Measurements from ENCODE around the gene SLC25A12.
"Not testable (repeated sequence)": the region's sequence is repeated elsewhere in the genome, so short reads cannot be mapped to it uniquely, and the experiment has no call there.

SLC25A12 gene

DNA sequence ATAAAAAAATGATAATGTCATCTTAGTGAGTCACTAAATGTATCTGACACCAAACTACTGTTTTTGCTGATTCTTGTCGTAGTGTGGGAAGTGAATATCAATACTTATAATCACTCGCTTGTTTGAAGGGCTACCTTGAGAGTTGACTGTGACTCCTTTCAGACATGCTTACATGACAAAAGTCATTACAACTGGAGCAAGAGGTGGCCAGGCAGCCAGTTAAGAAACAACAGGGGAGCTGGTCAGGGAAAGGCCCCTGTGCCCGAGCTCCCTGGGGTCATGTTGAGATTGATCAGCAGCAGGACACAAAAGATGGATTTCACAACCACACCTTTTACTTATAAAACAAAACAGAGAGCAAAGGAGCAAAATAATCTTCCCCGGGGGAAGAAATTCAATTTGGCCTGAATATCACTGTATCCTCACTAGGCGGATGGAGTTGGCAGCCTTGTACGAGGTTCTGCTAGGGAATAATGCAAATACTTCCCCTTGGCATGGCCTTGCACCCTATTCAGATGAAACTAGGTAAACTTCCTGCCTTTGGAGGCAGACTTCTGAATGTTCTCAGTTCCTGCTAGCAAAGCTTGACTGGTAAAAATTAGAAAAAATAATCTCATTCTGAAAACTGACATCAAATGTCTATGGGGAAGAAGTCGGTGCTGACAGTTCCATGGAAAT, 105.6 kb downstream of the SLC25A12 start:
- DNase-seq, result no peak

DNA sequence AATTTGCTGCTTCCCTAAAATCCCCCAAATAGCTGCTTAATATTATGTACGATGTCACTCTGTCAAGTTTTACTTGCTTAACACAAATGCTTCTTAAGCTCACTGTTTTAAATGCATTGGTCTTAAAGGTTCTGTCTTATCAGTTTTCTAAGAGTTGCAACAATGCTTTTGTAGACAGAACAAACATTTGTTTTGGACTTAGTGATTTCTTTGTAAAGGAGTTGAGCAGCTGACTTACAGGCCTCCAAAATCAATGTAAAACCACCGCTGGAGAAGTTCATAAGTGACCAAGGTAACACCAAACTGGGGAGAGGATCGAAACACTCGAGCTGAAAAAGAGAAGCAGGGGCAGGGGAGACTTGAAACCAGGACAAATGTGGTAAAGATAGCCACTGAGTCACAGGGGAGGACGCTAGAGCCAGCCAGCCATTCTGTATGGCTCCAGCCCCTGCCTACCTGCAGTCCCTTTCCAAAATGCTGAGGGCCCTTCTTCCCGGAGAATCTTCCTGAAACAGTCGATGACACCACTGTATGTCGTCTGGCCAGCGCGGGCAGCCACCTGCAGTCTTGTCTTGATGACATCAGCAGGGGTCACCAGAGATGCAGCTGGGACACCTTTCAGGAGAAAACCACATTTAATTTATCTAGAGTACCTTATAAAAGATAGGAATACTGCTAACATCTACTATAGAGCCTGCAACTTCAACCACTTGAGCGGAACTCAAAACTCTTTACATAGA, 106.5 kb downstream of the SLC25A12 start:
- no peak for DNase-seq

DNA sequence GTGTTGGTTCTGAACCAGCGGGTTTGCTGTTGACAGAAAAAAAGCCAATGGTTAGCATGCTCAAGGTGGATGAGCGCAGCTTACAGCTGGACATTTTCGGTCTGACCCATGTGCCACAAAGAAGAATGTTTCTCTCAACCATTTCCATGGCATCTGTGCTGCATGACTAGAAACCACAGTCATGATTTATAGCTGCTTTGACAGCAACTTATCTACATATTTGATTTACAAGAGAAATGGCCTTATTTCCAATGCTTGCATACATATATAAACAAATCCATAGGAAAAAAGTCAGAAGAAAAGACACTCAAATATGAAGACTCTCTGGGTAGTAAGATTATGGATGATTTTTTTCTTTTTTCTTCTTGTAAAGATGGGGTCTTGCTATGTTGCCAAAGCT, 108.6 kb downstream of the SLC25A12 start:
- DNase-seq, result no peak

DNA sequence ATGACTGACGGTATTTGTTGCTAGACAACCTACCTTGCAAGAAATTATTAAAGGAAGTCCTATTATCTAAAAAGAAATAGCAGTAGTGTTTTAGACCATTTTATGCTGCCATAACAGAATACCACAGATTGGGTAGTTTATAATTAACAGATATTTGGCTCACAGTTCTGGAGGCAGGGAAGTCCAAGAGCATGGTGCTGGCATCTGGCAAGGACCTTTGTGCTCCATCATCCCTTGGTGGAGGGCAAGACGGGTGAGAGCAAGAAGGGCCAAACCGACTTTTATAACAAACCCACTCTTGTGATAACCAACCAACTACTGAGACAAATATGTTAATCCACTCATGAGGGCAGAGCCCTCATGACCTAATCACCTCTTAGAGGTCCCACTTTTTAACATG, 115.5 kb downstream of the SLC25A12 start:
- no peak for DNase-seq

DNA sequence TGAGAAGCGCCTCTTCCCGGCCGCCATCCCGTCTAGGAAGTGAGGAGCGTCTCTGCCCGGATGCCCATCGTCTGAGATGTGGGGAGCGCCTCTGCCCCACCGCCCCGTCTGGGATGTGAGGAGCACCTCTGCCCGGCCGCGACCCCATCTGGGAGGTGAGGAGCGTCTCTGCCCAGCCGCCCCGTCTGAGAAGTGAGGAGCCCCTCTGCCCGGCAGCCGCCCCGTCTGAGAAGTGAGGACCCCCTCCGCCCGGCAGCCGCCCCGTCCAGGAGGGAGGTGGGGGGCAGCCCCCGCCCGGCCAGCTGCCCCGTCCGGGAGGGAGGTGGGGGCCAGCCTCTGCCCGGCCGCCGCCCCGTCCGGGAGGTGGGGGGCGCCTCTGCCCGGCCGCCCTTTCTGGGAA, 119.5 kb downstream of the SLC25A12 start:
- not testable (repeated sequence) for DNase-seq

DNA sequence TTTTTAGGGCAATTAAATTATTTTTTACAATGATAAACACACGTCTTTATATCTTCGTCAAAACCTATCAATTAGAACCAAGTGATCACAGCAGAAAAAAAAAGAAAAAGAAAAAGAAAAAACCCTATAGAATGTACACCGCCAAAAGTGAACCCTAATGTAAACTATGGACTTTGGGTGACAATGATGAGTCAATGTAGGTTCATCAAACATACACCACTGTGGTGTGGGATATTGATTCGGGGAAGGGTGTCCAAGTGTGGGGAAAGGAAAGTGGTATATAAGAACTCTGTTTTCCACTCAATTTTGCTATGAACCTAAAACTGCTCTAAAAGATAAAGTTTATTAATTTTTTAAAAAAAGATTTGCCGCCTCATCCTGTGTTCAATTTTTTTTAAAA, 121.7 kb downstream of the SLC25A12 start:
- DNase-seq, result no peak

DNA sequence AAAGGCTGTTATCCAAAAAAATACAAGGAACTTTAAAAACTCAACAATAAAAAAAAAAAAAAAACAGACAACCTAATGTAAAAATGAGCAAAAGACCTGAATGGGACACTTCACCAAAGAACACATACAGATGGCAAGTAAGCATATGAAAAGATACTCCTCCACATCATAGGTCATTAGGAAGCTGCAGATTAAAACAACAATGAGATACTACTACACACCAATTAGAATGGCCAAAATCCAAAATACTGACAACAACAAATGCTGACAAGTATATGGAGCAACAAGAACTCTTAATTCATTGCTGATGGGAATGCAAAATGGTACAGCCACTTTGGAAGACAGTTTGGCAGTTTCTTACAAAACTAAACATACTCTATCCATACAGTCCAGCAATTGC, 122.6 kb downstream of the SLC25A12 start:
- no peak for DNase-seq

DNA sequence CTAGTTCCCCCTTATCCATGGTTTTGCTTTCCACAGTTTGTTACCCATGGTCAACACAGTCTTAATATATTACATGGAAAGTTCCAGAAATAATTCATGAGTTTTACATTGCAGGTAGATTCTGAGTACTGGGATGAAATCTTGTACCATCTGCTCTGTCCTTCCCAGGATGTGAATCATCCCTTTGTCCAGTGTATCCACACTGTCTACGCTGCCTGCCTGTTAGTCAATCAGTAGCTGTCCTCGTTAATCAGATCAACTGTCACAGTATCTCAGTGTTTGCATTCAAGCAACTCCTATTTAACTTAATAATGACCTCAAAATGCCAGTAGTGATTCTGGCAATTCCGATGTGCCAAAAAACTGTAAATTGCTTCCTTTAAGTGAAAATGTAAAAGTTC, 130.4 kb downstream of the SLC25A12 start:
- DNase-seq, result no peak

DNA sequence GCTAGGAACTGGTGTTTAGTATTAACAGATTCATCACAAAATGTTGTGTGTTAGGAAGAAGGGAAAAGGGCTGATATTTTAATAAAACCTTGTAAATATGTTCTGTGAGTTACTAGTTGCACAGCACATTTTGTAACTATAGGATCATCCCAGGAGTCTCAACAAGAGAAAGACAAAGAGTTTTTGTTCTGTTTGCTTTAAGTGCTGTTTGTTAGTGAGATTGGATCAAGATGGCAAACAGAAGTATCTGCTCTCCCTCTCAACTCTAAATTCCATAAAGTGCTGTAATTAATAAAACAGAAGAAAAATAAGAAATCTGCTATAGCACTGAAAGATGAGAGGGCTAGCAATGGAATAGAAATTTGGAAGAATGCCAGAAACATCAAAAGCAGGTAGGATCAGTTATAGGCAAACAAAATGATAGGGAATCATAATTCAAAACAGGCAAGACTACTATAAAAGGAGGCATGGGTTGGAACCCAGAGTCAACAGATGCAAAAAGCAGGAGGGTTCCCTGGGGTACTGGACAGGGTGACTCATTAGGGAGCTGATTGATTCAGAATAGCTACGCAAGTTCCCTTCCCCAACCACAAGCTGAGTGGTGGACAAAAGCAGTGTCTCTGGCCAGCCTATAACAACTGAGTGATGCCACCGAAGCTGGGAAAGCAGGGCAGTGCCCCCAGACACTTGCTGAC, 131.0 kb downstream of the SLC25A12 start:
- no peak for DNase-seq

DNA sequence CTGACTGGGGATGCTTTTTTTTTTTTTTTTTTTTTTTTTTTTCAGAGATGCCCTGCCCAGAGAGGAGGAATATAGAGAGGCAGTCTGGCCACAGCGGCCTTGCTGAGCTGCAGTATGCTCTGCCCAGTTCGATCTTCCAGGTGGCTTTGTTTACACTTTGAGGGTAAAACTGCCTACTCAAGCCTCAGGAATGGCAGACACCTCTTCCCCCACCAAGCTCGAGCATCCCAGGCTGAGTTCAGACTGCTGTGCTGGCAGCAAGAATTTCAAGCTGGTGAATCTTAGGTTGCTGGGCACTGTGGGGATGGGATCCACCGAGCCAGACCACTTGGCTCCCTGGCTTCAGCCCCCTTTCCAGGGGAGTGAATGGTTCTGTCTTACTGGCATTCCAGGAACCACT, 132.9 kb downstream of the SLC25A12 start:
- not testable (repeated sequence) for DNase-seq

DNA sequence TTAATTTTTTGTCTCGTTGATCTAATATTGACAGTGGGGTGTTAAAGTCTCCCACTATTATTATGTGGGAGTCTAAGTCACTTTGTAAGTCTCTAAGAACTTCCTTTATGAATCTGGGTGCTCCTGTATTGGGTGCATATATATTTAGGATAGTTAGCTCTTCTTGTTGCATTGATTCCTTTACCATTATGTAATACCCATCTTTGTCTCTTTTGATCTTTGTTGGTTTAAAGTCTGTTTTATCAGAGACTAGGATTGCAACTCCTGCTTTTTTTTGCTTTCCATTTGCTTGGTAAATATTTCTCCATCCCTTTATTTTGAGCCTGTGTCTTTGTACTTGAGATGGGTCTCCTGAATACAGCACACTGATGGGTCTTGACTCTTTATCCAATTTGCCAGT, 135.3 kb downstream of the SLC25A12 start:
- DNase-seq, result not testable (repeated sequence)

DNA sequence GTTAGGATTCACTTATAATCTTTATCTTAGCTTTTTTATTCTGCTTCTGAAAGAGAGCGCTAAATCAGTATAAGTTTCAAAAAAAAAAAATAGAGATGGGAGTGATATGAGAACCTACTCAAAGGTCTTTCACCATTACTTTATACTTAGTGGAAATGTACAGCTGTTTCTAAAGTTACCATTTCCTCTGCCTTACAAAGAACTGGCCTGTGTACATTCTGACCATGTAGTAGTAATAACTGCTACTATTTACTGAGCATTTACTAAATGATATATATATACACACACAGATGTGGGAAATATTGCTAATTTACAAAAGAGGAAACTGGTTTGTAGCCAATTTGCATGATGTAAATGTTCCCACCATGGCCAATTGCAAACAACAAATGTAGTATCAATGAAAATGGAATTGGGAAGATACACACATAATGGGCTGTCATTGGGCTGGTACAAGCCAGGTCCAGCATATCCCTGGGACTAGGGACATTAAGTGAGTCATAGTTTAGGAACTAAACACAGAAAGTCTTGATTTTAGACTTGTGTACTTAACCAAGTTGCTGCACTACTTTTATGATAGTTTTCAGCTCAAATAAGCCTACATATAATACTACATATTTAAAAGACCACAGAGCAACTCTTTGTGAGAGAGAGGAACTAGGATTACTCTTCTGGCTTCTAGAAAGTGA, 139.6 kb downstream of the SLC25A12 start:
- DNase-seq, result no peak

DNA sequence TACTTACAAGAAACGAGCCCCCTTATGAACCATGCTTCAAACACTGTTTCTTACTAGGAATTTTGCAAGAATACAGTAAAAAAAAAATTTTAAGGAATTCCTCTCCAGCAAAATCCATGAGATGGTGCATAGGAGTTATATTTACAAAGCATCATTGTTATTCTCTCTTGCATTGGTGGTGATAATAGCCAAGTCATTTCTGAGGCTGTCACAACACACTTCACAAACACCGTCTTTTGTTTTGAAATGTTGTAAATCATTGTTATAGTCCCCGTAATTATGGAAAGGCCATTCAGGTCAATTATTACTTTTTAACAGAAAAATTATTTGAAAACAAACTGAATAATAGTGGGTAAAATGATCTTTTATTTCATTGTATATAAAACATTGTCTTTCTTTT, 146.7 kb downstream of the SLC25A12 start:
- no peak for DNase-seq

DNA sequence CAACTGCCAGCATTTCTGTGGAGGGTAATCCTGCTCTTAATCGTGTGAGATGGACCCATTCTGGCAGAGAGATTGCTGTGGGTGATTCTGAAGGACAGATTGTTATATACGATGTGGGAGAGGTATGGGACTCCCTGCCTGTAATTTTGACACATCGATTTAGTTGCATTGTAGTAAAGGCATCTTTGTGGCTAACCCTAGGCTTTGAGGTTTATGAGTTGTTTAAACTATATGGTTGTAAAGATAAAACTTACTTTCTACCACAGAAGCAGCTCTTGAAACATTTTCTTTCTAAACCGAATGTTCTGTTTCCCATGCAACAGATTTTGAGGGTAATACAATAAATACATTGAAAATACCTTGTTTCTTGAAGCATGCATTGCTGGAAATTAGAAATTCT, 148.2 kb downstream of the SLC25A12 start:
- no peak for DNase-seq

DNA sequence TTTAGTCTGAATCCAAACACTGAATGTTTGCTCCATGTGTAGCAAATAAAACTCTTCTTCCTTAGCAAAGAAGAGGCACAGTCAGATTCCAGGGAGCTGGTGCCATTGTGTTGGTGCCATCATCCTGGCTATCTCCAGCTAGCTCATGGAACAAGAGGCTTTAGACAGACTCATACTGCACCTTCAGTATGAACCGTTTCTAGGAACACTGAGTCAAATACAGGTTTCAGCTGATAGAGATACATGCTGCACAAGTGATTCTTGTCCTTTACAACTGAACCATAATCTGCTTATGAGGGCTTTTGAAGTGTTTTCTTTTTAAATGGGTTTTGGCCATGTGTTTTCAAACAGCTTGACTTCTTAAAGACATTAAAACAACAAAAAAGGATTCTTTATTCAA, 148.9 kb downstream of the SLC25A12 start:
- no peak for DNase-seq

DNA sequence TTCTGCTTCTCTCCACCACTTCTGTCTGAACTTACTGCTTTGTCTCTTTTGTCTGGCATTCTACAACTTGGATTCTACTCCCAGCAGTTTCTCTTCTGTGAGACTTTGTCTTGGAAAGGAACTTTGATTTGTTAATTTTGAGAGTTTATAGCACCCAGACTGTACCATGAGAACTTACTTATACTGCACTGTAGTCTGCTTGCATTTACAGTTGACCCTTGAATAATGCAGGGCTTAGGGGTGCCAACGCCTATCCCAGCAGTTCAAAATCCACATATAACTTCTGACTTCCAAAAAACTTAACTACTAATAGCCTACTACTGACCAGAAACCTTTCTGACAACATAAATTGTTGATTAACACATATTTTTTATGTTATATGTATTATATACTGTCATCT, 151.3 kb downstream of the SLC25A12 start:
- no peak for DNase-seq

DNA sequence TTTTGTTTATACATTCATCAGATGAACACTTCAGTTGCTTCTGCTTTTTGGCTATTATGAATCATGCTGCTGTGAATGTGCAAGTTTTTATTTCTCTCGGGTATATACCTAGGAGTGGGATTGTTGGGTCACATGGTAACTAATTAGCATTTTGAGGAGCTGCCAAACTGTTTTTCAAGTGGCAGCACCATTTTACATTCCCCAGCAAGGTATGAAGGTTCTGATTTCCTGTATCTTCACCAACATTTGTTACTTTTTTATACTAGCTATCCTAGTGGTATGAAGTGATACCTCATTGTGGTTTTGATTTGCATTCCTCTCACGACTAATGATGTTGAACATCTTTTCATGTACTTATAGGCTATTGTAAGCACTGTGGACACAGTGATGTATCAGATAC, 152.9 kb downstream of the SLC25A12 start:
- DNase-seq, result no peak

DNA sequence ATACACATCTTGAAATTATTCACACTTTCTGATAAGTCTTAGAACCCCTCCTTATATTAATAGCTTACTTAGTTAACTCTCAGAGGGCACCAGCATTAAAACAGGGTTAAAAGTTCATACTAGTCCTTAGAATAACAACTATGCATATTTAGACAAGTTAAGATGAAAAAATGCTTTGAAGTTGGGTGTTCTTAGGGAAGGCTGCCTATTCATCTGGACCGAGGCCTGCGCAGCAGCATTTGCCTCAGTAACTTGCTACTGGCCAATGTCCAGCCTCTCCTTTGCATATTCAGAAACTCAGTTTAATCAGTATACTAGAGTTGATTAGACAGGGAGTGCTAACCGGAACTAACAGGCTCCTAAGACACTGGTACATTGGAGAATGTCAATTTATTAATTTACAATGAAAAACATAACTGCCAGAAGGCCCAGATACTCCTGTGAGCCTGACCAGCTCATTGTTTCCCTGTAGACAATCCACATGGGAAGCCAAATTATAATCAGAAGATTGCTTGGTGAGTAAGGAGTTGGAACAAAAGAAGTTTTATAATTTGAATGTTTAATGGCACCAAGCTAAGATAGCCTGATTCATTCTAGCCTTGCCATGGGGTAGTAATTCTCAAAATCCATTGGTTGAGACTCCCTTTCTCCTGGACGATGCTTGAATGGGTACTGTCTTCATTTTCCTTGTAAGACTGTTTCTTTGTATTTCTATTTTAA, 157.9 kb downstream of the SLC25A12 start:
- no peak for DNase-seq
